GM19397 (cell line): ENCODE data around the gene TNS1.

Experiments
- ATAC-seq: cut with Tn5 transposase; IDR thresholded peaks from one replicate; pipeline ENCODE4 v1.9.1; 2021; ENCODE audit warnings: mild to moderate bottlenecking, moderate library complexity; ENCODE audit not compliant: unreplicated experiment

The TNS1 gene

GRCh38 chr2:217964275-217965161 lies 38.3 kb downstream of the TNS1 start:
- ATAC-seq, result no peak

- ATAC-seq, result no peak
Measured at GRCh38 chr2:217960351-217960750, 42.4 kb downstream of the TNS1 start.

- no peak for ATAC-seq
Measured at GRCh38 chr2:217959723-217960122, 43.1 kb downstream of the TNS1 start.

- ATAC-seq, result no peak
Measured at GRCh38 chr2:217958884-217959225, 43.9 kb downstream of the TNS1 start.

GRCh38 chr2:217958206-217958883 lies 44.5 kb downstream of the TNS1 start:
- no peak for ATAC-seq

GRCh38 chr2:217956586-217957457 lies 46.0 kb downstream of the TNS1 start:
- ATAC-seq, result no peak

- no peak for ATAC-seq
Measured at GRCh38 chr2:217955881-217956493, 46.8 kb downstream of the TNS1 start.

GRCh38 chr2:217954971-217955740 lies 47.6 kb downstream of the TNS1 start:
- no peak for ATAC-seq

GRCh38 chr2:217954469-217954868 lies 48.3 kb downstream of the TNS1 start:
- no peak for ATAC-seq

- ATAC-seq, result no peak
Measured at GRCh38 chr2:217954051-217954450, 48.7 kb downstream of the TNS1 start.

- no peak for ATAC-seq
Measured at GRCh38 chr2:217953531-217953932, 49.3 kb downstream of the TNS1 start.

GRCh38 chr2:217953011-217953481 lies 49.7 kb downstream of the TNS1 start:
- no peak for ATAC-seq

- ATAC-seq, result no peak
Measured at GRCh38 chr2:217952409-217952808, 50.4 kb downstream of the TNS1 start.

GRCh38 chr2:217951521-217952247 lies 51.1 kb downstream of the TNS1 start:
- no peak for ATAC-seq

- no peak for ATAC-seq
Measured at GRCh38 chr2:217951091-217951490, 51.7 kb downstream of the TNS1 start.

GRCh38 chr2:217950401-217950871 lies 52.4 kb downstream of the TNS1 start:
- no peak for ATAC-seq

- no peak for ATAC-seq
Measured at GRCh38 chr2:217949447-217949846, 53.3 kb downstream of the TNS1 start.

- no peak for ATAC-seq
Measured at GRCh38 chr2:217948897-217949296, 53.9 kb downstream of the TNS1 start.

- ATAC-seq, result no peak
Measured at GRCh38 chr2:217948351-217948791, 54.4 kb downstream of the TNS1 start.
